B cell (primary cell): Measurements from ENCODE around the gene SPAG5. TPM values are rescaled to one million over a fixed set of nuclear protein-coding genes. Genes with fewer than 3 reads are reported as not detected.

Experiments
- ATAC-seq: fragments of 200-7000 bp; cut with Tn5 transposase; one replicate; pipeline ENCODE4 v1.10.0; 2021; ENCODE audit warnings: low read depth, mild to moderate bottlenecking, moderate number of reproducible peaks, moderate library complexity
- CTCF ChIA-PET: fragments of 350-600 bp; sonication (Branson Sonifier 250); formaldehyde crosslinking; loops from one replicate; lab custom pipeline; 2021; ENCODE audit warnings: antibody characterized with exemption, inconsistent platforms; lab: Charles Lee
- POLR2A ChIA-PET: fragments of 350-600 bp; sonication (Branson Sonifier 250); formaldehyde crosslinking; loops from one replicate; lab custom pipeline; 2021; ENCODE audit warnings: antibody characterized with exemption; lab: Charles Lee
- DNase-seq: peaks from one replicate; pipeline ENCODE4 v3.0.0; 2013
- H2AFZ ChIP-seq: 2 replicates; pipeline ENCODE4 v1.6.1; 2012; ENCODE audit warnings: mild to moderate bottlenecking, low read depth, low read length; ENCODE audit not compliant: insufficient read depth, poor library complexity, severe bottlenecking
- H3K27ac ChIP-seq, 2 donors: 1 replicate in 1 of 2; 2 replicates in 1 of 2; pipeline ENCODE4 v1.5.1; 2012 to 2013; ENCODE audit warnings: low read length in 2 of 2, mild to moderate bottlenecking in 2 of 2, moderate library complexity in 1 of 2
- H3K27me3 ChIP-seq, 4 experiments: fragments of 200-600 bp in 1 of 4; sonication (generic) in 1 of 4; replicated peaks in 1 of 4; 1 replicate in 2 of 4; 2 replicates in 2 of 4; pipeline versions ENCODE4 v1.6.1 to v1.7.0; 2013 to 2016; ENCODE audit warnings: low read length in 3 of 4, mild to moderate bottlenecking in 2 of 4, mixed read lengths in 1 of 4, moderate library complexity in 1 of 4; ENCODE audit not compliant: insufficient read depth in 4 of 4, control insufficient read depth in 3 of 4; ENCODE audit errors: control extremely low read depth in 1 of 4
- H3K36me3 ChIP-seq, 2 experiments: replicated peaks in 1 of 2; 1 replicate in 1 of 2; 2 replicates in 1 of 2; pipeline versions ENCODE4 v1.6.1 to v1.7.1; 2013; ENCODE audit warnings: low read length in 1 of 2; ENCODE audit not compliant: insufficient read depth in 2 of 2, control insufficient read depth in 1 of 2; ENCODE audit errors: control extremely low read depth in 1 of 2, extremely low read depth in 1 of 2
- H3K4me1 ChIP-seq, 2 donors: fragments of 200-600 bp in 1 of 2; sonication (generic) in 1 of 2; 1 replicate in 1 of 2; 2 replicates in 1 of 2; pipeline versions ENCODE4 v1.5.1 to v1.6.1; 2013 to 2017; ENCODE audit warnings: low read length in 2 of 2; ENCODE audit not compliant: control insufficient read depth in 2 of 2, insufficient read depth in 2 of 2
- H3K4me2 ChIP-seq: replicated peaks from 2 replicates; pipeline ENCODE3; 2012; ENCODE audit warnings: mild to moderate bottlenecking, low read depth, low read length; ENCODE audit not compliant: poor library complexity, severe bottlenecking
- H3K4me3 ChIP-seq, 5 experiments: fragments of 200-600 bp in 1 of 5; sonication (generic) in 1 of 5; 1 replicate in 3 of 5; 2 replicates in 2 of 5; pipeline versions ENCODE4 v1.5.1 to v1.7.0; 2011 to 2016; ENCODE audit warnings: low read length in 4 of 5, mild to moderate bottlenecking in 4 of 5, low read depth in 2 of 5, control low read depth in 1 of 5, moderate library complexity in 1 of 5; ENCODE audit not compliant: insufficient read depth in 1 of 5; ENCODE audit errors: control extremely low read depth in 1 of 5, extremely low read depth in 1 of 5
- H3K79me2 ChIP-seq: fragments of 200-600 bp; sonication (generic); one replicate; pipeline ENCODE4 v1.6.0; 2016; ENCODE audit warnings: low read length; ENCODE audit not compliant: control insufficient read depth, insufficient read depth
- H3K9ac ChIP-seq: fragments of 200-600 bp; sonication (generic); 2 replicates; pipeline ENCODE4 v1.6.1; 2017; ENCODE audit warnings: mild to moderate bottlenecking, low read length, moderate library complexity
- H3K9me3 ChIP-seq, 3 donors: one replicate each; pipeline versions ENCODE4 v1.6.1 to v1.7.1; 2013; ENCODE audit warnings: low read length in 2 of 3; ENCODE audit not compliant: control insufficient read depth in 2 of 3, insufficient read depth in 1 of 3; ENCODE audit errors: control extremely low read depth in 1 of 3
- H4K20me1 ChIP-seq: 2 replicates; pipeline ENCODE4 v1.6.0; 2012; ENCODE audit warnings: mild to moderate bottlenecking, low read length; ENCODE audit not compliant: insufficient read depth, control insufficient read depth, poor library complexity, severe bottlenecking
- H3K27ac Mint-ChIP-seq: one replicate; pipeline ENCODE4 v1.8.0; 2021; ENCODE audit warnings: mixed read lengths
- H3K27me3 Mint-ChIP-seq: one replicate; pipeline ENCODE4 v1.8.0; 2021; ENCODE audit warnings: mixed read lengths
- H3K4me1 Mint-ChIP-seq: one replicate; pipeline ENCODE4 v1.8.0; 2021; ENCODE audit warnings: mixed read lengths
- H3K4me3 Mint-ChIP-seq: one replicate; pipeline ENCODE4 v1.8.0; 2021; ENCODE audit warnings: mixed read lengths
- H3K9me3 Mint-ChIP-seq: one replicate; pipeline ENCODE4 v1.8.0; 2022; ENCODE audit warnings: mixed read lengths; ENCODE audit not compliant: insufficient read depth
- EZH2 ChIP-seq: IDR thresholded peaks from 2 replicates; pipeline ENCODE4 v1.6.1; 2012; ENCODE audit warnings: borderline replicate concordance, low read depth, mild to moderate bottlenecking, moderate library complexity, low read length; ENCODE audit not compliant: insufficient read depth, poor library complexity, severe bottlenecking
- WGBS: methylation state at CpG from one replicate; pipeline ENCODE4 v1.1.5; 2013; ENCODE audit warnings: missing lambda C conversion rate; ENCODE audit not compliant: insufficient coverage; 5-methylcytosine and 5-hydroxymethylcytosine counted together
- intact Hi-C: fragments of 100-400 bp; cut with micrococcal nuclease; formaldehyde crosslinking; loops from one replicate; pipeline ENCODE4 v1.10.0; 2022
- polyA plus RNA-seq: library from polyadenylated mRNA; depleted of rRNA; stranded (reverse); fragments of >200 nt; gene quantifications from 2 replicates; pipeline ENCODE4 v1.2.3, GENCODE V29; 2012
- total RNA-seq, 2 donors: library from RNA; stranded (reverse); fragments of 120-200 nt in 1 of 2; gene quantifications; 1 replicate in 1 of 2; 2 replicates in 1 of 2; pipeline versions ENCODE4 v1.2.3 to v1.2.4, GENCODE V29; 2013 to 2022
- TF ChIP-seq, protein P1 (sequence below): fragments of 200-600 bp; IDR thresholded peaks from one replicate; pipeline ENCODE4 v1.8.0; 2022; ENCODE audit warnings: antibody characterized with exemption, mild to moderate bottlenecking

The SPAG5 gene
- total and polyA plus RNA-seq, 2 donors (not counting 1 experiment from before 2014, with no cell fraction given), result 4.7 to 8.0 TPM

DNA sequence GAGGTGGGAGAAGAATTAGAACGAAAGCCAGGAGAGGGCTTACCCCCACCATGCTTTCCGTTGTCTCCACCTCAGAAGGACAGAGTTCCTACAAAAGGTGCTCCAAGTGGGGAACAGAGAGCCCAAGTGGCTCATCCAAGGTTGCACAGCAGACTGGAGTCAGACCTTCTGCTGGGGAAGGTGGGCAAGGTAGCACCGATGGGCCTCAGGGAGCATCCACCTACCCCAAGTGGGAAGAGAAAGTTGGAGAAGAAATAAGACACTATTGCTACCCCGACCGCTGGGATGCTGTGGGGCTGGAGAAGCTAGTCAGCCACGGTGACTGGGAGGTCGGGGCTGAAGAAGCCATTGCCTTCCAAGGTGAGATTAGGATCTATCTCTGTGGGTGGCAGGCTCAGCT is 67.9 kb downstream of the SPAG5 start:
- Histone ChIP-seq H3K4me2 (no peak overlapping the region), H3K9ac (no peak overlapping the region), H3K36me3 (no peaks in the 10 kb centered on the region), H3K27ac (no peak overlapping the region), H2AFZ (no peak overlapping the region), H4K20me1 (no peaks in the 10 kb centered on the region), H3K79me2 (no peaks in the 10 kb centered on the region), H3K27me3 (peaks cover 0 to 2% (median 0%) of the 10 kb centered on the region in 4 experiments), H3K9me3 (no peaks in the 10 kb centered on the region), H3K4me3 (no peak overlapping the region), H3K4me1 (no peaks in the 10 kb centered on the region)
- intact Hi-C loops, result no loop called here
- 83% methylated on average over 5 of the region's 7 CpGs for WGBS
- H3K4me3 Mint-ChIP-seq, result no peak overlapping the region
- H3K9me3 Mint-ChIP-seq, result no peaks in the 10 kb centered on the region
- peaks cover 3% of the 10 kb centered on the region for H3K27me3 Mint-ChIP-seq
- no peak for ATAC-seq
- TF ChIP-seq, protein P1, sequence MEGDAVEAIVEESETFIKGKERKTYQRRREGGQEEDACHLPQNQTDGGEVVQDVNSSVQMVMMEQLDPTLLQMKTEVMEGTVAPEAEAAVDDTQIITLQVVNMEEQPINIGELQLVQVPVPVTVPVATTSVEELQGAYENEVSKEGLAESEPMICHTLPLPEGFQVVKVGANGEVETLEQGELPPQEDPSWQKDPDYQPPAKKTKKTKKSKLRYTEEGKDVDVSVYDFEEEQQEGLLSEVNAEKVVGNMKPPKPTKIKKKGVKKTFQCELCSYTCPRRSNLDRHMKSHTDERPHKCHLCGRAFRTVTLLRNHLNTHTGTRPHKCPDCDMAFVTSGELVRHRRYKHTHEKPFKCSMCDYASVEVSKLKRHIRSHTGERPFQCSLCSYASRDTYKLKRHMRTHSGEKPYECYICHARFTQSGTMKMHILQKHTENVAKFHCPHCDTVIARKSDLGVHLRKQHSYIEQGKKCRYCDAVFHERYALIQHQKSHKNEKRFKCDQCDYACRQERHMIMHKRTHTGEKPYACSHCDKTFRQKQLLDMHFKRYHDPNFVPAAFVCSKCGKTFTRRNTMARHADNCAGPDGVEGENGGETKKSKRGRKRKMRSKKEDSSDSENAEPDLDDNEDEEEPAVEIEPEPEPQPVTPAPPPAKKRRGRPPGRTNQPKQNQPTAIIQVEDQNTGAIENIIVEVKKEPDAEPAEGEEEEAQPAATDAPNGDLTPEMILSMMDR, result no peak
- no peak for TF ChIP-seq EZH2
- no peak overlapping the region for H3K27ac Mint-ChIP-seq
- no peak for DNase-seq
- ChIA-PET POLR2A (no interaction called here), CTCF (interaction anchor here (0.9 kb wide), 1 partner anchor 83 kb away, joined by 3 read pairs; no protein-coding TSS in a partner anchor)
- no peaks in the 10 kb centered on the region for H3K4me1 Mint-ChIP-seq

DNA sequence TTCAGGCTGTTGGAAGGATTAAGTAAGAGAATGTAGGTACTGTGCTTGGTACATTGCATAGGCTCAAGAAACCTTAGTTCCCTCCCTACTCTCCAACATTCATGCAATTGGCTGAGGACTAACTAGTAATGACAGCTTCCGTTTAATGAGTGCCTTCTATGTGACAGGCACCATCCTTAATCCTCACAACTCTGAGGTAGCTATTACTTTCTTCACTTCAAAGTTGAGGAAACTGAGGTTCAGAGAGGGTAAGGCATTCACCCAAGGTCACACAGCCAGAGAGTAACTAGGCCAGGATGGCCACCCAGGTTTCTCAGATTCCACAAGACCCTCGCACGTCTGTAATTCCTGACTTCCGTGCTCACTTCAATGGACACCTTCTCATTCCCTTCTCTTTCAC is 68.6 kb downstream of the SPAG5 start:
- CTCF ChIA-PET, result no interaction called here
- no peak overlapping the region for H2AFZ ChIP-seq
- no peaks in the 10 kb centered on the region for H3K79me2 ChIP-seq
- Mint-ChIP-seq H3K4me3 (no peak overlapping the region), H3K4me1 (no peaks in the 10 kb centered on the region), H3K9me3 (no peaks in the 10 kb centered on the region), H3K27ac (no peak overlapping the region), H3K27me3 (peaks cover 3% of the 10 kb centered on the region)
- no peaks in the 10 kb centered on the region for H3K4me1 ChIP-seq
- H4K20me1 ChIP-seq, result no peaks in the 10 kb centered on the region
- H3K27me3 ChIP-seq, result peaks cover 0 to 2% (median 0%) of the 10 kb centered on the region in 4 experiments
- no peaks in the 10 kb centered on the region for H3K36me3 ChIP-seq
- POLR2A ChIA-PET, result no interaction called here
- no peak overlapping the region for H3K27ac ChIP-seq
- TF ChIP-seq, protein P1, result no peak
- TF ChIP-seq EZH2, result no peak
- no peaks in the 10 kb centered on the region for H3K9me3 ChIP-seq
- no CpG with 5 or more reads among the region's 4 CpGs for WGBS
- intact Hi-C loops, result no loop called here
- H3K9ac ChIP-seq, result no peak overlapping the region
- H3K4me3 ChIP-seq, result no peak overlapping the region
- no peak for DNase-seq
- no peak for ATAC-seq
- H3K4me2 ChIP-seq, result no peak overlapping the region
